ENCODE measurements around the gene WFDC1.

The WFDC1 gene

GRCh38 chr16:84294531-84295142 lies at the start of gene WFDC1:
WFDC1 (plus strand) TSS chr16:84294878; CDS start chr16:84294972, 94 bp downstream.
- DNase-seq = no peak

- DNase-seq = no peak
Measured at GRCh38 chr16:84245956-84246678, 48.6 kb upstream of the WFDC1 start.

GRCh38 chr16:84246679-84247077 lies 48.0 kb upstream of the WFDC1 start:
- DNase-seq = no peak

GRCh38 chr16:84247331-84247730 lies 47.3 kb upstream of the WFDC1 start:
- DNase-seq = no peak

GRCh38 chr16:84247844-84248243 lies 46.8 kb upstream of the WFDC1 start:
- no peak for DNase-seq

- no peak for DNase-seq
Measured at GRCh38 chr16:84252184-84252583, 42.5 kb upstream of the WFDC1 start.

GRCh38 chr16:84253173-84253572 lies 41.5 kb upstream of the WFDC1 start:
- no peak for DNase-seq

GRCh38 chr16:84254062-84254461 lies 40.6 kb upstream of the WFDC1 start:
- DNase-seq = no peak

GRCh38 chr16:84255050-84255810 lies 39.4 kb upstream of the WFDC1 start:
- DNase-seq = no peak

GRCh38 chr16:84258266-84258665 lies 36.4 kb upstream of the WFDC1 start:
- DNase-seq = no peak

- no peak for DNase-seq
Measured at GRCh38 chr16:84259691-84260090, 35.0 kb upstream of the WFDC1 start.

GRCh38 chr16:84260766-84261554 lies 33.7 kb upstream of the WFDC1 start:
- DNase-seq = no peak

- DNase-seq = no peak
Measured at GRCh38 chr16:84262031-84262430, 32.6 kb upstream of the WFDC1 start.

- no peak for DNase-seq
Measured at GRCh38 chr16:84262939-84263338, 31.7 kb upstream of the WFDC1 start.

- DNase-seq = peak; percentile 14 to 19
Measured at GRCh38 chr16:84266451-84266850, 28.2 kb upstream of the WFDC1 start.

GRCh38 chr16:84267380-84267779 lies 27.3 kb upstream of the WFDC1 start:
- DNase-seq = no peak

GRCh38 chr16:84268291-84269040 lies 26.2 kb upstream of the WFDC1 start:
- no peak for DNase-seq

GRCh38 chr16:84270071-84270470 lies 24.6 kb upstream of the WFDC1 start:
- no peak for DNase-seq

- DNase-seq = no peak
Measured at GRCh38 chr16:84270531-84270930, 24.1 kb upstream of the WFDC1 start.

GRCh38 chr16:84271037-84271436 lies 23.6 kb upstream of the WFDC1 start:
- no peak for DNase-seq

GRCh38 chr16:84271866-84272265 lies 22.8 kb upstream of the WFDC1 start:
- no peak for DNase-seq

- no peak for DNase-seq
Measured at GRCh38 chr16:84272740-84273320, 21.8 kb upstream of the WFDC1 start.

Measured in stimulated activated CD4-positive, alpha-beta T cell treated with anti-CD3 and anti-CD28 coated beads, Interleukin-2, amount 100 ng/mL, for 24 hours (primary cell).